Fibroblast of the aortic adventitia (primary cell): Measurements from ENCODE around the gene SCARF2. TPM values are rescaled to one million over a fixed set of nuclear protein-coding genes. Genes with fewer than 3 reads are reported as not detected.
A peak's percentile ranks its signal among the peaks of the same experiment; 100 is the strongest.
"Not testable (repeated sequence)": the region's sequence is repeated elsewhere in the genome, so short reads cannot be mapped to it uniquely, and the experiment has no call there.

Experiments
- DNase-seq: peaks from one replicate; pipeline ENCODE4 v3.0.0-alpha.2; 2010; ENCODE audit warnings: low read depth
- H3K4me3 ChIP-seq: 2 replicates; pipeline ENCODE4 v1.5.1; 2011; ENCODE audit warnings: low read depth, mild to moderate bottlenecking, control low read depth, low read length, moderate library complexity
- CTCF ChIP-seq: IDR thresholded peaks from 2 replicates; pipeline ENCODE4 v1.5.1; 2011; ENCODE audit warnings: mild to moderate bottlenecking, low read length, control low read depth, inconsistent platforms; ENCODE audit not compliant: insufficient read depth
- total RNA-seq: library from RNA; depleted of rRNA; stranded (reverse); fragments of >200 nt; gene quantifications from 2 replicates; pipeline ENCODE4 v1.2.3, GENCODE V29; 2012; ENCODE audit warnings: low replicate concordance

The SCARF2 gene
- total RNA-seq, result 11.8 and 42.9 TPM in 2 replicates

- no peak for TF ChIP-seq CTCF
- peak; percentile 55 for DNase-seq
- peak within 1 kb of the TSS; percentile 91 for H3K4me3 ChIP-seq
Measured at GRCh38 chr22:20437613-20438426, at the start of gene SCARF2. Gene SCARF2, minus strand, starts transcription at chr22:20437825. Its CDS starts 71 bp downstream, at chr22:20437754.

- no peak for TF ChIP-seq CTCF
- DNase-seq, result no peak
- no peak overlapping the region for H3K4me3 ChIP-seq
Measured at GRCh38 chr22:20486229-20486628, 48.6 kb upstream of the SCARF2 start.

DNA sequence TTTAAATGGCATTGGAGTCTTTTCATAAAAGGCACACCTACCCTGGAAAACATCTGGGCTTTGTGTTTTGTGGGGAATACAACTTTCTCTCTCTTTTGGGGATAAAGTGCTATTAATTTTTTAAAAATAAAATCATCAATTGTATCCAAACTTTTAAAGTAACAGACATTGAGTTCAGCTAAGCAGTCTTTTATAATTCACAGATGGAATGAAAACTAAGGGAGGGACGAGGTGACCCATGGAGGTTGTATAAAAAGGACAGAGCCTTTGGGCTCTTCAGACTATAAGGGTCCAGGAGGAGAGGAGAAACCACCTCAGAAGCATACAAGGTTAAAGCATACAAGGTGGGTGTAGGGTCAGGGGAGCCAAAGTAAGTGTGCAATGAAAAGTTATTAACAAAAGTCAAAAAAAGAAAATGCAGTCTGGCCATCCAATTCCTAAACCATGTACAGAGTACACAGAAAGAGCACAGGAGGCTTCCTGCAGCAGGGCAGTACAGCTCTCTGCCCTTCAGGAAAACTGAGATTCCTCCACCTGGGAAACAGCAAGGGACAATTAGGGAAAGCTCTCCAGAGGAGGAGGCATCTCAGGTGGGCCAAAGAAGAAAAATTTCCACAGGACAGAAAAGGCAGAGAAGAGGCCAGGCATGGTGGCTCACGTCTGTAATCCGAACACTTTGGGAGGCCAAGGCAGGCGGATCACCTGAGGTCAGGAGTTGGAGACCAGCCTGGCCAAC lies 47.5 kb upstream of the SCARF2 start:
- no peak for DNase-seq
- no peak for TF ChIP-seq CTCF
- H3K4me3 ChIP-seq, result no peak overlapping the region

DNA sequence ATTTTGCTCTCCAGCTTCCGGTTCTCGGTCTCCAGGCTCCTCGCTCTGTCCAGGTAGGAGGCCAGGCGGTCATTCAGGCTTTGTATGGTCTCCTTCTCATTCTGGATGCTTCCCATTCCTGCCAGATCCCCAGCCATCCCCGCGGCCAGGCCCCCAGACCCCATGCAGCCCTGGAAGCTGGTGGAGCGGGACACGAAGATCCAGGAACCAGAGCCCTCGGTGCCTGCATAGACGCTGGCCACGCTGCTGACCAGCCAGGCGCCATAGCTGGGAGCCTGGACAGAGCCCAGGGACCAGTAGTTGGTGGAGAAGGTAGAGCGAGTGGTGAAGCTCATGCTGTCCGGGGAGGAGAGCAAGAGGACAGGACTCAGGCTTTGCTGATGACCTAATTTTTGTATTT lies 46.1 kb upstream of the SCARF2 start:
- H3K4me3 ChIP-seq, result no peak overlapping the region
- no peak for DNase-seq
- TF ChIP-seq CTCF, result no peak

- not testable (repeated sequence) for H3K4me3 ChIP-seq
Measured at GRCh38 chr22:20483143-20483506, 45.5 kb upstream of the SCARF2 start.

GRCh38 chr22:20479612-20480196 lies 42.1 kb upstream of the SCARF2 start:
- H3K4me3 ChIP-seq, result no peak overlapping the region
- no peak for TF ChIP-seq CTCF
- DNase-seq, result peak; percentile 22

More at GRCh38 chr22:20483143-20483506, 45.5 kb upstream of the SCARF2 start:
- DNase-seq, result not testable (repeated sequence)

- not testable (repeated sequence) for DNase-seq, H3K4me3 ChIP-seq
Measured at GRCh38 chr22:20478059-20478458, 40.4 kb upstream of the SCARF2 start.

DNA sequence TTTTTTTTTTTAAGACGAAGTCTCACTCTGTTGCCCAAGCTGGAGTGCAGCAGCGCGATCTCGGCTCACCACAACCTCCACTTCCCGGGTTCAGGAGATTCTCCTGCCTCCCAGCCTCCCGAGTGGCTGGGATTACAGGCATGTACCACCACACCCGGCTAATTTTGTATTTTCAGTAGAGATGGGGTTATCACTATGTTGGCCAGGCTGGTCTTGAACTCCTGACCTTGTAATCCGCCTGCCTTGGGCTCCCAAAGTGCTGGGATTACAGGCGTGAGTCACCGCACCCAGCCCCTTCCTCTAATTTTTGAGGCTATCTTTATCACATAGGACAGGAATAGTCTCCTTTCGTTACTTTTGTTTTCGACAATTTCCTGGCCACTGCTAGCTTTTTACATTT lies 37.9 kb upstream of the SCARF2 start:
- not testable (repeated sequence) for H3K4me3 ChIP-seq, DNase-seq
